ENCODE results near the gene CMIP.

DNA sequence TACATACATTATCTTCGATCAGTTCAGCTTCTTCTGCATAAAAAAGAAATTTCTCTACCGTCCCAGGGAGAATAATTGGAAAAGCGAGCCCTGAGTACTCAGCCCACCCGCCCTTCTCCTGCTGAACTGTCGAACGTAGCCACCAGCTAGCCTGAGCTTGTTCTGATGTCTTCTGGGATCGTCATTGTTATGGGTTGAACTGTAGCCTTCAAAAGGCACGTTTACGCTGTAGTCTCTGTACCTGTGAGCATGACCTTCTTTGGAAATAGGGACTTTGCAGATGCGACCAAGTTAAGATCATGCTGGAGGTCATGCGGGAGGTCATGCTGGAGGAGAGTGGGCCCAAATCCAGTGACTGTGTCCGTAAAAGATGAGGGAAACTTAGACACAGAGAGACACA, 86.2 kb downstream of the CMIP start:
- TF ChIP-seq, protein P1, sequence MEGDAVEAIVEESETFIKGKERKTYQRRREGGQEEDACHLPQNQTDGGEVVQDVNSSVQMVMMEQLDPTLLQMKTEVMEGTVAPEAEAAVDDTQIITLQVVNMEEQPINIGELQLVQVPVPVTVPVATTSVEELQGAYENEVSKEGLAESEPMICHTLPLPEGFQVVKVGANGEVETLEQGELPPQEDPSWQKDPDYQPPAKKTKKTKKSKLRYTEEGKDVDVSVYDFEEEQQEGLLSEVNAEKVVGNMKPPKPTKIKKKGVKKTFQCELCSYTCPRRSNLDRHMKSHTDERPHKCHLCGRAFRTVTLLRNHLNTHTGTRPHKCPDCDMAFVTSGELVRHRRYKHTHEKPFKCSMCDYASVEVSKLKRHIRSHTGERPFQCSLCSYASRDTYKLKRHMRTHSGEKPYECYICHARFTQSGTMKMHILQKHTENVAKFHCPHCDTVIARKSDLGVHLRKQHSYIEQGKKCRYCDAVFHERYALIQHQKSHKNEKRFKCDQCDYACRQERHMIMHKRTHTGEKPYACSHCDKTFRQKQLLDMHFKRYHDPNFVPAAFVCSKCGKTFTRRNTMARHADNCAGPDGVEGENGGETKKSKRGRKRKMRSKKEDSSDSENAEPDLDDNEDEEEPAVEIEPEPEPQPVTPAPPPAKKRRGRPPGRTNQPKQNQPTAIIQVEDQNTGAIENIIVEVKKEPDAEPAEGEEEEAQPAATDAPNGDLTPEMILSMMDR (conservative IDR thresholded peaks at IDR 0.05 in 1 of 2, IDR thresholded peaks at IDR 0.05 in 1 of 2; ENCODE audit: extremely low read depth in 1 of 2, insufficient read depth in 1 of 2, low read depth in 1 of 2, low read length in 2 of 2) = no peak
- TF ChIP-seq EZH2 (IDR thresholded peaks at IDR 0.05; ENCODE audit: borderline replicate concordance, low read length) = no peak
